SH-SY5Y (cell line): ENCODE data around the gene C1QTNF2.

Source experiments
- GATA2 ChIP-seq: IDR thresholded peaks from 2 replicates; pipeline ENCODE4 v1.6.1; 2011; ENCODE audit warnings: mild to moderate bottlenecking, low read depth, low read length
- GATA3 ChIP-seq: IDR thresholded peaks from 2 replicates; pipeline ENCODE4 v1.6.1; 2011; ENCODE audit warnings: low read depth, mild to moderate bottlenecking, low read length, moderate library complexity

DNA sequence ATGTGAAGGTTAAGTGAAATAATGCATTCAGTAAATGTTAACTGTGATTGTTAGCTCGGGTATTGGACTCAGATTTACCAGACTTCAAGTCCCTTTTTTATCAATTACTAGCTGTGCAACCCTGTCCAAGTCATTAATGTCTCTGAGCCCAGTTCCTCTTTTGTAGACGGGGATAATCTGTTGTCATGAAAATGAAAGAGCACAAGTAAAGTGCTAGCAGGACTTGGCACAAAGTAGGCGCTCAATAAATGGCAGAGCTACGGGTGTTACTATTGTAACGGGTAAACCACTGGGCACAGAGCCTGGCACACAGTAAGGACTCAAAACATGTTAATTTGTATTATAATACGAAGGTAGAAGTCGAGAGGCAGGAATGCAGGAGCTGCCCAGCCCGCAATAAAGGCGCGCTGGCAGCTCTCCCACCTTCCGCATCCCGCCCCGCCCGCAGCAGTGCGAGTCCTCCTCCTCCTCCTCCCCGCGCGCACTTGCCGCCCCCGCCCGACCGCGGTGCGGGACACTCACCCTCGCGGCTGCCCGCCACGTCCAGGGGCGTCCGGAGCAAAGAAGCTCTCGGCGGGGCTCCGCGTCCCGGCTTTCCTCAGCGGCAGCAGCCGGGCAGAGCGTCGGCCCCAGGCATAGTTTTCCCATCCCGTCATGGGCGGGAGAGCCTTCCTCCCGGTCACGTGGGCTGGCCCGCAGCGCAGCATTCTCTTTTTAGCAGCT lies at the start of gene C1QTNF2:
- TF ChIP-seq GATA3 (no peak), GATA2 (no peak)
